NCI-H1048 (cell line): ENCODE results near the gene SCARF2.
"Not testable (repeated sequence)": the region's sequence is repeated elsewhere in the genome, so short reads cannot be mapped to it uniquely, and the experiment has no call there.

Experiments used
- DNase-seq: peaks from one replicate; lab custom pipeline; 2025; lab: John Stamatoyannopoulos, UW

SCARF2 gene

DNA sequence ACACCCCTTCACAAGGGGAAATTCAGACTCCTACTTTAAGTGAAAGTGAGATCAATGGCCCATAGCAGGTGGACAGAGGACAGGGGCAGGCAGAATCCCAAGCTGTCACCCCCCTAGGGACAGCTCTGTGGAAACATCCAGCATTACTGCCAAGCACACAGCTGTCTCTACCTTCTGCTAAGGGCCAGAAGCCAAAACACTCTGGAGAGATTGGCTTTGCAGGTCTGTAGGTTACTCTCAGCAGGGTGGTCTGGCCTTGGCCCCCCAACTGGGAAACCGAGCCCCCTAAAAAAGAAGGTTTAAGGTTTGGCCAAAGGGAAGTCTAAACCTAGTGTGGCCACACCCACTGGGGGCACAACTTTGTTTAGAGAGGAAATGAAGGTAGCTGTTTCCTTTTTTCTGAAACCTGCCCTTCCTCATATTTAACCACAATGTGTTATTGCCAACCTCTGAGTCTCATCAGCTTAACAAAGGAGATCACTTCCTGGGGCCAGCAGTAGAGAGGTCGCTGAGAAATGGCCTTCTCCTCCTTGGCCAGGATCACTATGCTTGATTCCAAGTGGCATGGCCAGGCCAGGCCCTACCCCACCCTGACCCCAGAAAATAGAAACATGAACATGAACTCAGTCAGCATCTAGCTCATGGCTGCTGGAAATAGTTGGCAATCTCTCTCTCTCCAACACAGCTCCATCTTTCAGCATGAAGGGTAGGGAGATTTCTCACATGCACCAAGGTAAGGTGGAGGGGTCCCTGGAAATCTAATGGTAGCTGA, 25.9 kb upstream of the SCARF2 start:
- DNase-seq: no peak

DNA sequence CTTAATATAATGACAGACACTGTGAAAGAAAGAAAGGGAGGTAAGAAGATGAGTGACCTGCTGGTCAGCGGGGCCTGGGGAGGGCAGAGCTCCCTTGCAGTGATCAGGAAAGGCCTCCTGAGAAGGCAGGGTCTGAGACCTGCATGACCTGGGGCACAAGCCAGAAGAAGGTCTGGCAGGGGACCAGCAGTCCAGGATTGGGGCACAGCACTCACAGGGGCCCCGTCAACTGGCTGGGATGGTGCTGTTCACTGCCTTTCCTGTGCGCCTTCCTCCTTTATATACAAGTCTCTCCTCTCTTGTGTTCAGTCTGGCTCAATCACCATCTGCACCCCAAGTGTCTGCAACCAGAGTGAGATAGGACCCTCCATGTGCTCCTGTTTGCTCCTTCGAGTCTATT, 22.2 kb upstream of the SCARF2 start:
- no peak for DNase-seq

DNA sequence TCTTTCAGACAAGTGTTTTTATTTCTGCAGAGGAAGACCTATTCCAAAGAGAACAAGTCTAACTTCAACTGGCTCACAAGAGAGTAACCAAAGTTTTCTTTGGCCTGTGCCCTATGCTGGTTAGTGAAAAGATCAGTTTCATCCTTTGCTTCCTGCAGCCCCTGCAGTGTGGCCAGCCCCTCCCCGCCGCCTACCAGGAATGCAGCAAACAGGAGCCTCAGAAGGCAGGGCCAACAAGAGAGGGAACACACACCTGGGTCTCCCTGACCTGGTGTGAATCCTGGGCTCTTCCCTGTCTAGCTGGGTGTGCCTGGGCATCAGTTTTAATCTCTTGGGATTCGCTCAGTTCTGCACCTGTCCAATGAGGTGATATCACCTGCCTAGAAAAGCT, 21.5 kb upstream of the SCARF2 start:
- no peak for DNase-seq

DNA sequence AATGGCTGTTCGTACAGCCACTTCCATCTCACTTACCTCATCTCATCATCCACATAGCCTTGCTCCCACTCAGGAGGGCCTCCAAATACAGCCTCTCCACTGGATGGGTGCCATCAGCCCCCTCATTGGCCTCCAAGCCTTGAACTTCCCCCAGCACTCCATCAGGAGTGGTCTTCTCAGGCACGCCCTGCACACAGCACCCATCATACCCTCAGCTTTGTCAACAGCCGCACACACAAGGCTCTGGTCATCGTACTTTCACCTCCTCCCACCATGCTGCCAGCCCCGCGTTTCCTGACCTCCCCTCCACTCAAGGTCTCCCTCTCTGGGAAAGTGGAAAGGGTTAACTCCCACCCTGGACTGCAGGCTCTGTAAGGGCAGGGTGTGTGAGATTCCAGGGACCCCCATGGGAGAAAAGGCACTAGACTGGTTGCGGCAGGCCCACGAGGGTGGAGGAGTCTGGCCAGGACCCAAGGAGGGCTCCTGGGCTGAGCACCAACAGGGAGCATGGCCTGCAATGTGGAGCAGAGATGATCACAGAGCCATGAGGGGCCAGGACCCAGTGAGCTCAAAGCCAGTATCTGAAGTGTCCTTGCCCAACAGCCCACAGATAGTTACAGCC, 21.0 kb upstream of the SCARF2 start:
- no peak for DNase-seq

DNA sequence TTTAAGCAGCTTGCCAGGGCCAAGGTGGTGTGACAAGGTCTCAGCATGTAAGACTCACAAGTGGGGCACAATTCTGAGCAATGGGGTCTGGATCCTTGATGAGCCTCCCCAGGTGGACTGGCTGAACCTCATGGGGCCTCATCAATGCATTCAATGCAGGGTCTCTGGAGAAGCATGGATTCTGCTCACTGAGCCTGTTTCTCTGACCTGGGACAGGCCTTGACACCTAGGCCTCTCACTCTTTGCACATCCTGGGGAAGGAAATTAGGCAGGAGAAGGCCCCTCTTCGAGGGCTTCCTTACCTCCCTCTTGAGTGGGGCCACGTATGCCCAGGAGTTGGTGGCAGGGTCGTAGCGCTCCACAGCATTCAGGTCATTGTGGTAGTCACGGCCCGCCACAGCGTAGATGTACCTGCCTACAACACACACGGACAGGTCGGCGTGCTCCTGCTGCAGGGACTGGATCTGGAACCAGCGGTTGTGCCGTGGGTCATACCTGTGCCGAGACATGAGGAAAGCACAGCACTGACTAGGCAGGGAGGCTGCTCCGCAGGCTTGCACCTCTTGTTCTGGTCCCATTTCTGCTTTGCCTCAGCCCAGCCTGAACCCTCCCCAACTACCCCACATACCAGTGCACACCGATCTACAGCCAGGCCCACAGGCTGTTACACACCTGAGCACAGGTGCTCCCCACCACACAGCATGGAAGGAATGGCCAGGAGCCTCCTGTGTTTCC, 20.0 kb upstream of the SCARF2 start:
- DNase-seq: no peak

DNA sequence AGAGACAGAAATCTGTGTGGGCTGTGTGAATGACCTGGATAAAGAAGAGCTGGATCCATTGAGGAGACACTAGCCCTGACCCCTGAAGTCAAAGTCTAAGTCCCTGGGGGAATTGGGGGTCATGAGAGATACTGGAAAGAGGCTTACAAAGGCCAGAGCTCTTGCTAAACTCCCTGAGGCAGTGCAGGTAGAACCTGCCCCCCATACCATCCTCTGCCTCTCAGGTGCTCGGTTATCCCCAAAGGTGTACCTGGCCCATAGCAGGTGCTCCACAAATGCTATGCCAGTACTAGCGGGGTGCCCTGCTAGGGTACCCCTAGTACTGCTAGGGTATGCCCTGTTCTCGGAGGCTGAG, 19.1 kb upstream of the SCARF2 start:
- DNase-seq: no peak

DNA sequence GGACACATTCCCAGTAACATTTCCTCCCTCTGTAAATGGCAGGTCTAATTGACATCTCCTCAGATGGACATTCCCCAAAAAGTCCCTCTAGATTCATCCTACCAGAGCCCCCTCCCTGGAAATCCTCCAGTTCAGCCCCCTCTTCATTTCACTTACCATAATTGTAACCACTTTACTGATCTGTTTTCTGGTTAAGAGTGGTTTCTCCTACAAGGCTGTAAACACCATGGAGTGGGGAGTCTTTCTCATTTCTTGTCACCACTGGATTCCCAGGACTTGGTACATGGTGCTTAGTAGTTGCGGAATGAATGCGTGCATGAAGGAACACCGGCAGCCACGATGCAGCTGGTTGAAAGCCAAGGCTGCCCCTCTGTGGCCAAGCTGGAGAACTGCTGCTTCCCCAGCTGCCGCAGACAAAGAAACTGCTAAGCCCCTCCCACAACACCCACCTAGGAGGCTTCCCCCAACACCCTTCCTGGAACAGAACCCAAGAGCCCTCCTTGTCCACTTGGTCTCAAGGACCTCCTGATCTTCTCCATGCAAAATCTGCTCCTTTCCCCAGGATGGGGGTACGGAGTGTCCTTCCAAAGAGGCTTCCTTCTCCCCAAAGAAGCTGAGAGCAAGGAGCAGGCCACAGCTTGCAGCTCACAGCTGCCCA, 18.6 kb upstream of the SCARF2 start:
- peak; percentile 75 for DNase-seq

DNA sequence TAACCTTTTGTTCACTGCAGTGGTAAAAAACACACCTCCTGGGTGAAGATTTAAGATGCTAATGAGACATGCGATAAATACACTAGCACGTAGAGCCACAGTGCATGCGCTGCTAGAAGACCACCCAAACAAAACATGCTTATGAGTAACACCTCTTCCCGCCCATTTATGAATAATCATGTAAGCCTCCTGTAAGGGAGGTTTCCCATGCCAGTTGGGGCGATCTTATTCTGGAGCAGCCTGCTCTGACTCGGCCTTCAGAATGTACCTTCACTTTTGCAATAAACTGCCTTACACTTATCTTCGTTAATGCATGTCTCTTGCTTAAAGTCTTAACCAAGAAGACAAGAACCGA, 18.1 kb upstream of the SCARF2 start:
- DNase-seq: no peak

DNA sequence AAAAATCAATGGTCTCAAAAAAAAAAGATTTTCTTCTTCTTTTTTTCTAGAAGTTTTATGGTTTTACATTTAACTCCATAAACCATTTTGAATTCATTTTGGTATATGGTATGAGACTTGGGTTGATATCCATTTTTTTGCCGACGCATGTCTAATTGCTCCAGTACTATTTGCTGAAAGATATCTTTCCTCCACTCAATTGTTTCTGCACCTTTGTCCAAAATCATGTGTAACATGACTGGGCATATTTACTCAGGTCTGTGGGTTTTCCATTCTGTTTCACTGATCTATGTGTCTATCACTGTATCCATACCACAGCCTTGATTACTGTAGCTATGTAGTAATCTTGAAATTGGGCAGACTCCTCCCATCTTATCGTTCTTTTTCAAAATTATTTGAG, 15.6 kb upstream of the SCARF2 start:
- DNase-seq: no peak

DNA sequence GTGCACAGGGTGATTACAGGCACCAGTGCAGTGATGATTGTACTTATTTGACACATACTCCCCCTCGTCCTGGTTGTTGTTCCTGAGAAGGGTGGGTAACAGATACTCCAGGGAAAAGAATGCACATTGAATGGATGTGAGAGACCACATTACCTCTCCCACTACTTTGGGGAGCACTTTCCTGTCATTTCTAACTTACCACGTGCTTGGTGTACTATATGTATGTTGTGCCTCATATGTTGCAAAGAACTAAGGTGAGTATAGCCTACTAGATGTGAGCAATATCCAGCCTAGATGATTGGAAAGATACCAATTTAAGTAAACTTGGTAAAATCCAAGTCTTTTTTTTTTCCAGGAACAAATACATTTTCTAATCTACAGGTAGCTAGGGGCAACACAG, 14.3 kb upstream of the SCARF2 start:
- no peak for DNase-seq

DNA sequence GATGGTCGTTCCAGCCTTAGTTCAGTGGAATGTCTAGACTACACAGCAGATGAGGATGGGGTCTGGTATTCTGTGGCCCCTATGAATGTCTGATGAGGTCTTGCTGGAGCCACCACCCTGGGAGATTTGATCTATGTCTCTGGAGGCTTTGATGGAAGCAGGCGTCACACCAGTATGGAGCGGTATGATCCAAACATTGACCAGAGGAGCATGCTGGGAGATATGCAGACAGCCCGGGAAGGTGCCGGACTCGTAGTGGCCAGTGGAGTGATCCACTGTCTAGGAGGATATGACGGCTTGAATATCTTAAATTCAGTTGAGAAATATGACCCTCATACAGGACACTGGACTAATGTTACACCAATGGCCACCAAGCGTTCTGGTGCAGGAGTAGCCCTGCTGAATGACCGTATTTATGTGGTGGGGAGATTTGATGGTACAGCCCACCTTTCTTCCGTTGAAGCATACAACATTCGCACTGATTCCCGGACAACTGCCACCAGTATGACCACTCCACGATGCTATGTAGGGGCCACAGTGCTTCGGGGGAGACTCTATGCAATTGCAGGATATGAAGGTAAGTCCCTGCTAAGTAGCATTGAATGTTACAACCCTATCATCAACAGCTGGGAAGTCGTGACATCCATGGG, 13.6 kb upstream of the SCARF2 start:
- not testable (repeated sequence) for DNase-seq

DNA sequence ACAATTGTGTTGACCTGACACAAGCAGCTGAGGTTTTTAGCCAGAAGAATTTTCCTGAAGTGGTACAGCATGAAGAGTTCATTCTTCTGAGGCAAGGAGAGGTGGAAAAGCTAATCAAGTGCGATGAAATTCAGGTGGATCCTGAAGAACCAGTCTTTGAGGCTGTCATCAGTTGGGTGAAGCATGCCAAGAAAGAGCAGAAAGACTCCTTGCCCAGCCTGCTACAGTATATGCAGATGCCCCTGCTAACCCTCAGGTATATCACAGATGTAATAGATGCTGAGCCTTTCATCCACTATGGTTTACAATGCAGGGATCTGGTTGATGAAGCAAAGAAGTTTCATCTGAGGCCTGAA, 12.9 kb upstream of the SCARF2 start:
- no peak for DNase-seq

DNA sequence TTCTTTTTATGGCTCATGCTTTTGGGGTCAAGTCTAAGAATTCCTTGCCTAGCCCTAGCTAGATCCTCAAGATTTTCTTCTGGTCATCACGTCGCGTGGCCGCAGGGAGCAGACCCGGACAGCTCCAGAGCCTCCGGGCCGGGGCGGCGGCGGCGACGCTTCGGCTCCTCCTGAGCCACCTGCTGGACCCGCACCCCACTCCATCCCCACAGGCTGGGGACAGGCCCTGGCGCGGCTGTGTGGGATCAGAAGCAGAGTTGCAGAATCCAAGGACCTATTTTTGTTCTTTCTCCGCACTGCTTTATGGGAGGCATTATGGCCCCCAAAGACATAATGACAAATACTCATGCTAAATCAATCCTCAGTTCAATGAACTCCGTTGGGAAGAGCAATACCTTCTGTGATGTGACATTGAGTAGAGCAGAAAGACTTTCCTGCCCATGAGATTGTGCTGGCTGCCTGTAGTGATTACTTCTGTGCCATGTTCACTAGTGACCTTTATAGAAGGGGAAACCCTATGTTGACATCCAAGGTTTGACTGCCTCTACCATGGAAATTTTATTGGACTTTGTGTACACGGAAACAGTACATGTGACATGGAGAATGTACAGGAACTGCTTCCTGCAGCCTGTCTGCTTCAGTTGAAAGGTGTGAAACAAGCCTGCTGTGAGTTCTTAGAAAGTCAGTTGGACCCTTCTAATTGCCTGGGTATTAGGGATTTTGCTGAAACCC, 12.4 kb upstream of the SCARF2 start:
- no peak for DNase-seq

DNA sequence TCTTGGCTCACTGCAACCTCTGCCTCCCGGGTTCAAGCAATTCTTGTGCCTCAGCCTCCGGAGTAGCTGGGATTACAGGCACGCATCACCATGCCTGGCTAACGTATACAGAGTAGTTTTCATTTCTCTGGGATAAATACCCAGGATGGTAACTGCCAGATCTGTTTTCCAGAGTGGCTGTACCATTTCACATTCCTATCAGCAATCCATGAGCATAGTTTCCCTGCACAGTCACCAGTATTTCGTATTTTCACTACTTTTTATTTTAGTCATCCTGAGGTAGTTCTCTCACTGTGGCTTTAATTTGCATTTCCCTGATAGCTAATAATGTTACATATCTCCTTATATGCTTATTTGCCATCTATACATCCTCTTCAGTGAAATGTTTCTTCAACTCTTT, 11.0 kb upstream of the SCARF2 start:
- DNase-seq: no peak

DNA sequence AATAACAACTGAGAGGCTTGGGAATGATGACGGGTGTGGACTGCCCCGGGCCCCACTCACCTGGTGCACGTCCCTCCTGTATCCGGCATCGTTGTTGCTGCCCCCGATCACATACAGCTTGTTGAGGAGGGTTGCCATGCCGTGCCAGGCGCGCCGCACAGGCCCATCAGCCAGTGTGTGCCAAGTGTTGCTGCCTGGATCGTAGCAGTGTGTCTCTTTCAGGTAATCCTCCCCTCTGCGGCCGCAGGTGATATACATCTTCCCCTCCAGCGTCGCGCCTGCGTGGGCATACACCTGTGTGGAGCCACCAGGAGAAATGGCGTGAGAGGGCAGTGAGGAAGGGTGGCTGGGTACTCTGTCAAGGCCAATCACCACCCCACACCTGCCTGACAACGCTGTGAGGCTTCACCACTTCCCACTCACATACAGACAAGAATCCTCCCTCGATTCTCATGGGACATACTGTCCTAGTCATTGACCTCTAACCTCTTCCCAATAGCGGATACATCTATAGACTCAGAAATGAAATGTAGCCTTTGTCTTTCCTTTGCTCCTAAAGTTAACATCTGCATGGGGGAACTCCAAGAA, 8.9 kb upstream of the SCARF2 start:
- no peak for DNase-seq

DNA sequence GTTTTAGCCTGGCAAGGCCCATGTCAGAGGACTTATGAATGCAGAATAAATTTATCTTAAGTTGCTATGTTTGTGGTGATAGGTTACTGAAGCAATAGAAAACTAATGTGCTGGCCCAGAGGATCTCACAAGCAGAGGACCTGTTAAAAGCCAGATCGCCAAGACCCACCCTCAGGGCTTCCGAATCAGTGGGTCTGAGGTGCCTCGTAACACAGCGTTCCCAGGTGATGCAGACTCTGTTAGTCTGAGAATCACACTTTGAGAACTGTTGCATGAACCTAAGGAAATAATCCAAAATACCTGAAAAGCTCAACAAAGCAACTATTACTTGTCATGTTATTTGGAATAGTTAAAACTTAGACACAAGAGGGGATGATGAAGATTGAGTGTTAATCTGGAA, 6.7 kb upstream of the SCARF2 start:
- no peak for DNase-seq

DNA sequence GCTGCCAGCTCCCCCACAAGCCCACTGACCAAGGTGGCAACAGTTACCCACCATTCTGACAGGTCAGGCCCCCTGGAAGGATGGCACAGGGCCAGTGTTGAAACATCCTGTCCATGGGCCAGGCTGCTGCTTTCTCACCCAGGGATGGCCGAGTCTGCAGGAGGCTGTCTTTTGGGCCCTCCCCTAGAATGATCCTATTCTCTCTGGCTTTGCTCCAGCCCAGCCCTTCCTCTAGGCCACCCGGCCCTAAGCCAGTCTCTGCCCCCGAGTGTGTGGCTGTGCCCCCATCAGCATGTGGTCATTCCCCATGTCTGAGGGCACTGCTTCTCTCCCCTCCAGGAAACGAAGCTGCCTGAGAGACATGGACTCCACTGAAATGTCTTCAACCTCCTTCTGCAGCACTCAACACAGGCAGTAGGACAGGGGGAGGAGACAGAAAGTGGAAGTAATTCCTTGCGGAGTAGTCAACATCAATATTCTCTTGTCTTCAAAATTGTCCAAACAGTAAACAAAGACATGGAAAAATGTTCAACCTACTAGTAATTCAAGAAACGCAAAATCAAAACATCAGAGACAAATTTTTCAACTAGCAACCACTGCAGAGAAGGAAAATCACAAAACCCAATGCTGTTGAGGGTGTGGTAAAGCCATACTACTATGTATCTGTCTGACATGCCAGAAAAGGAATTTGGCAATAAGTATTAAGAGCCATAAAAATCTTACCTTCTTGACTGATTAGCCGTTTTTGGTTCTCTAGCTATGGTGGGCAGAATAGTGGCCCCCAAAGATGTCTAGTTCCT, 5.1 kb upstream of the SCARF2 start:
- no peak for DNase-seq

DNA sequence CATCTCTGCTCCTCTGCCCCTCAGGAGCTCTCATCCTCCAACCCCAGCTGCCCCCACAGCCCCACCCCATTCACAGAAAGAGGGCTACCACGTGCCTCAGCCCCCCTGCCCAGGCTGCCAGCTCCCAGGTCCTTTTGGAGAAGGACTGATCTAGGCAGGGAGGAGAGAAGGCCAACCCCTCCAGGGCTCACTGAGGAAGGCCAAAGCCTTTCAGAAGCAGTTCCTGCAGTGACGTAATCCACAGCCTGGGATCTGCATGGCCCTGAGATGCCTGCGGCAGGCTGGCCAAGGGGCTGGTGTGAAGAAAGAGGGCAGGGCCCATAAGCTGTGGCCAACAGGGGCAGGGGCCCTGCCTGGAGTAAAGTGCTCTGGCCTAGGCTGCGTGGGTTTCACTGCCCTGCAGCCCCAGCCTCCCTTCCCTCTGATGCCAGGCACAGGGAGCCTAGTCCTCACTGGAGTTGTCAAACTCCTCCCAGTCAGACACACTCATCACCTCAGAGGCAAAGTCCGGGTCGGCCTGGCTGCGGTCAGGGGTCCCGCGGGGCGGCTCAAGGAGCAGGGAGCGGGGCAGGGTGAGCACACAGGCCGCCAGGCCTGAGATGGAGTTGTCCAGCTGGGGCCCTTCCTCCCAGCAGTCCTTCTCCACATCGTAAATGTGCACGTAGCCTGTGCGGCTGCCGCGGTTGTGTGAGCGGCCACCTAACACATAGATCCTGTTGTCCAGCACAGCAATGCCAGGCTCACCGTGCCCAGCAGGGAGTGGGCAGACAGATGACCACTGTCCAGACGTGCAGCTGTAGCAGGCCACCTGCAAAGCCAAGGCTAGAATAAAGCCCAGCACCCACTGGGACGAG, 4.2 kb upstream of the SCARF2 start:
- DNase-seq: no peak
